ENCODE measurements around the gene ZNF24. TPM values are rescaled to one million over a fixed set of nuclear protein-coding genes. Genes with fewer than 3 reads are reported as not detected.
A peak's percentile ranks its signal among the peaks of the same experiment; 100 is the strongest.

Gene ZNF24
- total RNA-seq, 4 donors from 2014 or later, result 39.5 to 67.1 (median 43.4) TPM

- ATAC-seq, result no peak
- no peak overlapping the region for H3K4me3 ChIP-seq
- 77 to 86% methylated on average over 1 of the region's 1 CpG for WGBS, 2 donors (ENCODE audit: low coverage in 1 of 2)
Measured at GRCh38 chr18:35345950-35346349, 1.7 kb upstream of the ZNF24 start.

GRCh38 chr18:35345460-35345921 is 1.3 kb upstream of the ZNF24 start:
- H3K36me3 ChIP-seq, result peaks cover 0 to 1% of the 10 kb centered on the region in 2 donors
- peak overlapping the region; percentile 97 to 99 (median 99) for H3K27ac ChIP-seq
- H3K4me3 ChIP-seq, result no peak overlapping the region
- no peaks in the 10 kb centered on the region for H3K27me3 ChIP-seq
- ATAC-seq, result no peak
- H3K4me1 ChIP-seq, result peaks cover 0 to 44% (median 7%) of the 10 kb centered on the region in 3 donors
- WGBS, 2 donors (ENCODE audit: low coverage in 1 of 2), result 22 to 34% methylated on average over 3 to 5 of the region's 6 CpGs
- TF ChIP-seq CTCF (IDR thresholded peaks at IDR 0.05), result no peak
- TF ChIP-seq POLR2A (IDR thresholded peaks at IDR 0.05), result no peak
- H3K9me3 ChIP-seq, result no peaks in the 10 kb centered on the region

More at GRCh38 chr18:35345950-35346349, 1.7 kb upstream of the ZNF24 start:
- Histone ChIP-seq H3K36me3 (no peaks in the 10 kb centered on the region), H3K9me3 (no peaks in the 10 kb centered on the region), H3K27me3 (no peaks in the 10 kb centered on the region), H3K4me1 (peaks cover 0 to 40% (median 7%) of the 10 kb centered on the region in 3 donors), H3K27ac (peak overlapping the region in 2 of 4 donors; percentile 99)
- TF ChIP-seq POLR2A (IDR thresholded peaks at IDR 0.05) (no peak), EP300 (IDR thresholded peaks at IDR 0.05) (no peak), POLR2AphosphoS5 (IDR thresholded peaks at IDR 0.05) (no peak), CTCF (IDR thresholded peaks at IDR 0.05) (no peak)

GRCh38 chr18:35344736-35345459 is 678 bp upstream of the ZNF24 start:
- no peak for TF ChIP-seq CTCF (IDR thresholded peaks at IDR 0.05)
- TF ChIP-seq POLR2A (IDR thresholded peaks at IDR 0.05), result no peak
- TF ChIP-seq POLR2AphosphoS5 (IDR thresholded peaks at IDR 0.05), result no peak
- no peak for TF ChIP-seq EP300 (IDR thresholded peaks at IDR 0.05)
- WGBS, 2 donors (ENCODE audit: low coverage in 1 of 2), result 43 to 45% methylated on average over 12 of the region's 12 CpGs
- H3K4me3 ChIP-seq, result peak overlapping the region; percentile 90 to 93
- no peaks in the 10 kb centered on the region for H3K27me3 ChIP-seq
- H3K27ac ChIP-seq, result peak overlapping the region; percentile 97 to 99 (median 99)
- H3K4me1 ChIP-seq, result peaks cover 0 to 50% (median 7%) of the 10 kb centered on the region in 3 donors
- H3K36me3 ChIP-seq, result peaks cover 0 to 7% of the 10 kb centered on the region in 2 donors
- ATAC-seq, result no peak
- no peaks in the 10 kb centered on the region for H3K9me3 ChIP-seq

GRCh38 chr18:35343488-35343935 is 708 bp downstream of the ZNF24 start:
- H3K4me1 ChIP-seq, result peaks cover 0 to 57% (median 7%) of the 10 kb centered on the region in 3 donors
- ATAC-seq, result no peak
- H3K27ac ChIP-seq, result peak overlapping the region; percentile 97 to 99 (median 99)
- peaks cover 13 to 21% of the 10 kb centered on the region in 2 donors for H3K36me3 ChIP-seq
- 0% methylated on average over 5 of the region's 15 CpGs for WGBS, 2 donors (ENCODE audit: low coverage in 1 of 2)
- no peak for TF ChIP-seq POLR2A (IDR thresholded peaks at IDR 0.05)
- TF ChIP-seq POLR2AphosphoS5 (IDR thresholded peaks at IDR 0.05), result no peak
- TF ChIP-seq EP300 (IDR thresholded peaks at IDR 0.05), result no peak
- no peak for TF ChIP-seq CTCF (IDR thresholded peaks at IDR 0.05)
- no peaks in the 10 kb centered on the region for H3K9me3 ChIP-seq
- H3K27me3 ChIP-seq, result no peaks in the 10 kb centered on the region
- peak overlapping the region; percentile 90 to 93 for H3K4me3 ChIP-seq

GRCh38 chr18:35337286-35337685 is 6.9 kb downstream of the ZNF24 start:
- 86 to 90% methylated on average over 5 of the region's 5 CpGs for WGBS, 2 donors (ENCODE audit: low coverage in 1 of 2)
- H3K27me3 ChIP-seq, result no peaks in the 10 kb centered on the region
- peaks cover 37 to 83% of the 10 kb centered on the region in 2 donors for H3K36me3 ChIP-seq
- H3K9me3 ChIP-seq, result no peaks in the 10 kb centered on the region
- no peak for TF ChIP-seq POLR2AphosphoS5 (IDR thresholded peaks at IDR 0.05)
- no peak for TF ChIP-seq EP300 (IDR thresholded peaks at IDR 0.05)
- no peak for TF ChIP-seq CTCF (IDR thresholded peaks at IDR 0.05)
- no peak for TF ChIP-seq POLR2A (IDR thresholded peaks at IDR 0.05)
- no peak overlapping the region for H3K27ac ChIP-seq
- H3K4me1 ChIP-seq, result peaks cover 0 to 55% (median 0%) of the 10 kb centered on the region in 3 donors
- no peak for ATAC-seq
- H3K4me3 ChIP-seq, result no peak overlapping the region
